SHP77 treated with DMSO at 0.1 percent for 48 hours (cell line): Measurements from ENCODE around the gene PRKACB.
A peak's percentile ranks its signal among the peaks of the same experiment; 100 is the strongest.

Experiments
- DNase-seq: peaks from one replicate; lab custom pipeline; 2025; lab: John Stamatoyannopoulos, UW

Gene PRKACB

GRCh38 chr1:84156210-84156621, 12.1 kb downstream of the PRKACB start:
- DNase-seq = no peak

- no peak for DNase-seq
Observed at GRCh38 chr1:84159533-84160240, 15.6 kb downstream of the PRKACB start.

GRCh38 chr1:84162295-84162694, 18.2 kb downstream of the PRKACB start:
- no peak for DNase-seq

GRCh38 chr1:84163123-84163931, 19.3 kb downstream of the PRKACB start:
- DNase-seq = no peak

GRCh38 chr1:84164161-84164560, 20.1 kb downstream of the PRKACB start:
- peak; percentile 27 for DNase-seq

- DNase-seq = no peak
Observed at GRCh38 chr1:84164567-84165021, 20.5 kb downstream of the PRKACB start.

GRCh38 chr1:84165601-84166000, 21.5 kb downstream of the PRKACB start:
- DNase-seq = no peak

- DNase-seq = no peak
Observed at GRCh38 chr1:84166797-84167196, 22.7 kb downstream of the PRKACB start.

GRCh38 chr1:84168783-84169182, 24.7 kb downstream of the PRKACB start:
- DNase-seq = no peak

GRCh38 chr1:84170171-84170570, 26.1 kb downstream of the PRKACB start:
- no peak for DNase-seq

GRCh38 chr1:84171481-84171880, 27.4 kb downstream of the PRKACB start:
- DNase-seq = no peak

GRCh38 chr1:84174051-84174556, 30.0 kb downstream of the PRKACB start:
- no peak for DNase-seq

GRCh38 chr1:84181350-84182005, 37.4 kb downstream of the PRKACB start:
- DNase-seq = no peak

GRCh38 chr1:84190455-84190854, 46.4 kb downstream of the PRKACB start:
- DNase-seq = no peak

- DNase-seq = no peak
Observed at GRCh38 chr1:84192681-84193080, 48.6 kb downstream of the PRKACB start.

- no peak for DNase-seq
Observed at GRCh38 chr1:84198832-84199231, 54.8 kb downstream of the PRKACB start.

- DNase-seq = no peak
Observed at GRCh38 chr1:84199257-84199656, 55.2 kb downstream of the PRKACB start.

- no peak for DNase-seq
Observed at GRCh38 chr1:84202126-84202525, 58.1 kb downstream of the PRKACB start.

- no peak for DNase-seq
Observed at GRCh38 chr1:84206375-84206774, 62.3 kb downstream of the PRKACB start.

- DNase-seq = no peak
Observed at GRCh38 chr1:84208935-84209334, 64.9 kb downstream of the PRKACB start.

GRCh38 chr1:84214115-84214956, 70.3 kb downstream of the PRKACB start:
- DNase-seq = no peak

GRCh38 chr1:84217239-84217638, 73.2 kb downstream of the PRKACB start:
- DNase-seq = no peak
